GM10847 (cell line): ENCODE data around the gene GALT.

ENCODE experiments used
- POLR2A ChIP-seq: IDR thresholded peaks from 2 replicates; pipeline ENCODE4 v1.6.1; 2011; ENCODE audit not compliant: insufficient read length; ENCODE audit errors: extremely low read depth

Gene GALT

DNA sequence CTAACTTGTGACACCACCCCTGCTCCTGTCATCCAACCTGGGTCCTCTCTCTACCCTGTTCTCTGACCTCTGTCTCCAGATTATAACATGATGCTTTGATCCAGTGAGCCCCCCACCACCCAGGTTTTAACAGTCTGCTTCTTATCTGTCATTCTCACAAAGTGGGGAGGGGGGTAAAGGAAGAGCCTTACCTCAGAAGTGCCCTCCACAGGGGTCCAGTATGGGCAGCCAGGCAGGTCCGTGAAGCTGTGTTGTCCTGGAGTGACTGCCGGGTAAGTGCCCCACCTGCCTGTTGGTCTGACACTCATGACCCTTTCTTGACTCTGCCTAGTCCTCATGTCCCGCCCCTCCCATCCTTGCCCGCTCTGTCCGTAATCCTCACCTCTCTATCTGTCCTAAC, 8.9 kb downstream of the GALT start:
- TF ChIP-seq POLR2A, result no peak

DNA sequence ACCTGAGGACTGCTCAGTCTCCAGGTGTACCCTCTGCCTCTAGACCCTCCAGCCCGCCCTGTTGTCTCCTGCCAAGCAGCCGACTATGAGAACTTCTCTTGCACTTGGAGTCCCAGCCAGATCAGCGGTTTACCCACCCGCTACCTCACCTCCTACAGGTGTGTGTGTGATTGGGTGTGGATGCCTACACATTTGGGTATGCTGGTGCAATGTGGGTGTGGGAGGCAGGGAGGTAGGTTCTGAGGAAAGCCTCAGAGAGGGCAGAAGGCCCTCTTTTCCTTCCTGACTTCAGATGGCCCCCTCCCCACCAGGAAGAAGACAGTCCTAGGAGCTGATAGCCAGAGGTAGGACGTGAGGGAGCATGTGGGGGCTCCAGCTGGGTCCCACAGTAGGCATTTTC, 10.5 kb downstream of the GALT start:
- TF ChIP-seq POLR2A, result no peak

DNA sequence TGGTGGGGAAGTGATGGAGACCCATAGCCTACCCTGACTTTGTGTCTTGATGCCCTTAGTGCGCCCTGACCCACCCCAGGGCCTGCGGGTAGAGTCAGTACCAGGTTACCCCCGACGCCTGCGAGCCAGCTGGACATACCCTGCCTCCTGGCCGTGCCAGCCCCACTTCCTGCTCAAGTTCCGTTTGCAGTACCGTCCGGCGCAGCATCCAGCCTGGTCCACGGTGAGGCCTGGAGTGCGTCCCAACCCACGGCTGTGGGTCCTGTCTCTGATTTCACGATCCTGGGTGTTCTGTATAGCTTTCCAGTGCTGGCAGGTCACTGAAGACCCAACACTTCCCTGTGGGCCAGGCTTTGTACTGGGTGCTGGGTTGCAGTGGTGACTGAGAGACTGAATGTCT, 12.0 kb downstream of the GALT start:
- TF ChIP-seq POLR2A, result no peak

DNA sequence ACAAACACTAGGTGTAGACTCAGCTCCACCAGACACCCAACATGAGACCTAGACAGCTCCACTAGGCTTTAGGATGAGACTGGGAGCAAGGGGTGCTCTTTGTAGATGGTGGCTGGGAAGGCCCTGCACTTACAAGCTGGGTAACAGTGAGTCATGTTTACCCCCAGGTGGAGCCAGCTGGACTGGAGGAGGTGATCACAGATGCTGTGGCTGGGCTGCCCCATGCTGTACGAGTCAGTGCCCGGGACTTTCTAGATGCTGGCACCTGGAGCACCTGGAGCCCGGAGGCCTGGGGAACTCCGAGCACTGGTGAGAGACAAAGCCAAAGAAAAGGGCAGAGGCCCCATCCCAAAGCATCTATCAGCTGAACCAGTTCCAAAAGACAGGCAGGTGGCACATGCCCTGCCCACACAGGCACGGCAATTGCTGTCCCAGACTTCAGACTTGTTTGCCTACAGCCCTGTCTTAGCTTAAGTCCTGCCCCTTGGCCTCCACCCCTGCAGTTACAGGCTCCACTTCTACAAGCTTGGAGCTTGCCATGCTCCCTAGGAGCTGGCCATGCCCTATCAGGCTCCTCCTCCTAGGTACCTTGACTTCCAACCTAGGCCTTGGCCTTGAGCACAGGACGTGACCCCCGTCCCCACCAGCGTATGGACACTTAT, 13.2 kb downstream of the GALT start:
- TF ChIP-seq POLR2A, result no peak

DNA sequence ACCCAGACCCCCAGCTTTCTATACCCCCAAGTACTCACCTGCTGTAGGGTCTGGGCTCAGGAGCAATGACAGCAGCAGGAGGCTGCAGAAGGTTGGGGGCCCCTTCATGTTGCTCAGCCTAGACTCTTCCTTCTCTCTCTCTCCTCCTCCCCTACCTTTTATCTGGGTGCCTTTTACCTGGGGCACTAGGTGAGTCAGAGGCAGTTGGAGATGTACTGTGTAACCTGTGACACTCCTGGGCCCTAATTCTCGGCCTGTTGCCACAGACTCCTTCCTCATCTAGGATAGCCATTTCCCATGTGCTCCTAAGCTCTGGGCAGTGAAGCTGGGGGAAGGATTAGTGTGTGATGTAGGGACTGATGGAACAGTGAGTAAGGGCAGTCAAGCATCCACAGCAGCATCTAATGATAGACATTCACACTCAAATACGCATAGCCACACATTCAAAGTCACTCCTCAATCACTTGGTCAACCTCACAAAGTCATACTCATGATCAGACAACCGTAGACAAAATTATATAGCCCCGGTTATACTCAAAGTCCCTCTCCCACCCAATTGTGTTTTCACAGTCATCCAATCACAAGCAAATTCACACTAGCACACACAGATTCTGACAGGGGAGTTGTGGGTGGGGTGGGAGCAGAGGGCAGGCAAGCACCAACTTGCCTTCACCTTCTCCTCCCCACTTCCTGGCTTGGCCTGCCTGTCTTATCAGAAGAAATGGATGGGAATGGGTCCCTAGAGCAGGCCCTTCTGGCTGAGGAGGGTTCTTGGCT, 16.2 kb downstream of the GALT start, which contains the start of gene CCL27:
TSS of gene CCL27 (minus strand) at position 132 of the 777 bp plus-strand sequence. CDS start at position 108, 24 bp downstream.
- TF ChIP-seq POLR2A, result no peak

DNA sequence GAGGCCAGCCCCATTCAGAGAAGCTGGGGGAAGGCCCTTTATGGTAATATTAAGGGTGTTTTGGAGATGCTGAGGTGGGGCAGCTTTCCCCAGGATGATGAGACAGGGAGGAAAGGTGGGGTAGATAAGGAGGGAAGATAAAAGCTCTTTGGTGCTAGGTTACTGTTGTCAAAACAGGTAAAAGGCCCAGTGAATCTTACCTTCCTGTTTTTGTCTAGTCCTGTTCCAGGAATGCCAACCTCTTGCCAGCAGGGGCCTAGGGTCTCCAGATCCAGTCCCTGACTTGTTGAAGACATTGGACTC, 16.8 kb downstream of the GALT start:
- TF ChIP-seq POLR2A, result no peak

DNA sequence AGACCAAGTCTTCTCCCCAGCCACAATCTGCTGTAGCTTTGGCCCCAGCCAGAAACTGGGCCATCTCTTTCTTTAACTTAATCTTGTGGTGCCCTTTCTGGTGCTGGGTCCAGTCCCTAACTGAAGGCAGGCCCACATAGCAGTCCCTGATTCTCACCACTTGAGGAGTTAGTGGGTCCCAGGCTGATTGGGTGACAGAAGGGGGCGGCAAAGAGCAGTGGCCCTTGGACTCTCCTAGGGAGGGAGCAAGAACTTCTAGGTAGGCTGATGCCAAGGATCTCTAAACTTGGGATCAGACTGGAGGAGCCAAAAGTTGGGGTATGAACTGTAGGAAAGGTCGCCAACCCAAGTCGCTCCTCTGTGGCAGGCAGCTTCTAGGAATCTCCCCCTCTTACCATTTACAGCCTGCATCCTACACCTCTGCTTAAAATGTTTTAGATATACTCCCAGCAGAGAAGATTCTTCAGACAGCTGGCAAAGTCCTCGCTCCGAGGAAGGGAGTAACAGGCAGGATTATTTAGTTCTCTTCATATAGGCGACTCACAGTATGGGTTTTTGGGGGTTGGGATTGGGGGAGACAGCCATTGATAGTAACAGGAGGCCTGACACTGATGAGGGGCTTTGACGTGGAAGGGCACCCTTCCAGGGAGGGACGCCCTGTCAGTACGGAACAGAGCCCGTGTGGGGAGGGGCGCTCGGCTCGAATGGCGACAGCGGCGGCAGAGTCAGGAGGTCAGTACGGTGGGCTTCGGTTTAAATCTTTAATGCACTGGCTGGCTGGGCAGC, 18.0 kb downstream of the GALT start:
- no peak for TF ChIP-seq POLR2A

DNA sequence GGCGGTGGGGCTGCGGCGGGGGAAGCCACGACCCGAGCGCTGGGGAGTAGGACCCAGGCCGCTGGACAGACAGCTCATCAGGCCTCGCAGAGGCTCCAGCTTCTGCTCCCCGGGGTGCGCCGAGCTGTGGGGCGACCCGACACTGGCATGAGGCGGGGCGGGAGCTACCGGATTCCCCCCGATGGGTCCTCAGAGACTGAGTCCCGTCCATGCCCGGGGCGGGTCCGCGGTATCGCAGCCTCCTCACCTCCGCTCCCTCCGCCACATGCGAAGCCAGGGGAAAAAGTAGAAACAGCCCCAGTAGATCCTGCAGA, 18.5 kb downstream of the GALT start:
- no peak for TF ChIP-seq POLR2A

DNA sequence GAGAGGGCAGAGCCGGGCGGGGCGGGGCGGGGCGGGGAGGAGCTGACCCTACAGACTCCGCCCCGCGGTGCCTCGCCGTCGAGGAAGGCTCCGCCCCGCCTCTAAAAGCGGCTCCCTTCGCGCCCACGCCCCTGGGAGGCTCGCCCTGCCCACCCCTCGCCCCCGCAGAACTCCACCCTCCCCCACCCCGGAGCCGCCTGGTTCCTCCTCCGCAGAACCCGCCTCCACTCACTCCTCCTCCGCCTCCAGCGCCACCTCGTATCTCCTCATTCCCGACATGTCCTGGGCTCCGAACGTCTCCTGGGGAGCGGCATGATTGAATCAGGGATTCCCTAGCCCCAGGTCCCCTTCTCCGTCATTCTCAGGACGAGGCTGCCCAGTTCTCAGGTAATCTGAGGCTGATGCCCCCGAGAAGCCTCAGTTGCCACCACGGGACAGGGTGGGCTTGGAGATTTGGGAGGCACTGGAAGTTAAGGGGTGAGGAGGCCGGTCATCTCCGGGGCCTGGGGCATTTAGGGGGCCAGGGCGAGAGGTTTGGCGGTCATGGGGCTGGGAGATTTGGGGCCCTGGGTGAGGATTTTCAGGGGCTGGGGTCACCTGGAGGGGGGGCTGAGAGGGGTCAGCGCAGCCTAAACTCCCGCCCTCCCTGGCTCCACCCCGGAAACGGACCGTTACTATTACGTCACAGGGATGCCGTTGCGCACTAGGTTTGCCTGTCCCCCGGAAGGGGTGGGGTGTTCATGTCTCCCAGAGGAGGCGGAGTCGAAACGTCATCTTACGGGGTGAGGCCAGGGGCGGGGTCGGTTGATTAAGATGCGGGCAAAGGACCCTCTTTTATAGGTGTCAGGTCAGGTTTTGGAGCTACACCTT, 19.1 kb downstream of the GALT start:
- no peak for TF ChIP-seq POLR2A

DNA sequence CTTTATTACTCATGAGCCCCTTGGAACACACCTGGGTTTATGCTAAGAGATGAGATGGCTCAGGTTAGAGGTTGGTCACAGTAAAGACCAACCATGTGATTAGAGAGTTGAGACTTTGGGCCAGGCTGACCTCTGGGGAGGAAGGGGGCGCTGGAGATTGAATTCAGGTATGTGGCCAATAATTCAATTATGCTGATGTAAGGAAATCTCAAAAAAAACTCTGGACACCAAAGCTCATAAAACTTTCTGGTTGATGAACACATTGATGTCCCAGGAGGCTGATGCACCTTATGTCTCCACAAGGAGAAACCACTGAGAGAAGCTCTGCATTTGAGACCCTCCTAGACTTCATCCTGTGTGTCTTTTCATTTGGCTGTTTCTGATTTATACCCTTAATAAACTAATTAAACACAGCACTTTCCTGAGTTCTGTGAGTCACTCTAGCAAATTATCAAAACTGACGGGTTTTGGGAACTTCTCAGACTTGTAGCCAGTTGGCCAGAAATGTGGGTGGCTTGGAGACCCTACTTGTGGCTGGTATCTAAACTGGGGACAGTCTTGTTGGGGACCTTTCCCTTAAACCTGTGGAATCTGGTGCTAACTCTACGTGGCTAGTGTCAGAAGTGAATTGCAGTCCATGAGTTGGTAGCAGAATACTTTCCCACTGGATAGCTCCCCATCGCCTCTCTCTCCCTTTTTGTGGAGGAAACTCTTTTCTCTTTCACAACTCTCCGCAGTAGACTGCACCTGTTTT, 23.5 kb downstream of the GALT start:
- no peak for TF ChIP-seq POLR2A

DNA sequence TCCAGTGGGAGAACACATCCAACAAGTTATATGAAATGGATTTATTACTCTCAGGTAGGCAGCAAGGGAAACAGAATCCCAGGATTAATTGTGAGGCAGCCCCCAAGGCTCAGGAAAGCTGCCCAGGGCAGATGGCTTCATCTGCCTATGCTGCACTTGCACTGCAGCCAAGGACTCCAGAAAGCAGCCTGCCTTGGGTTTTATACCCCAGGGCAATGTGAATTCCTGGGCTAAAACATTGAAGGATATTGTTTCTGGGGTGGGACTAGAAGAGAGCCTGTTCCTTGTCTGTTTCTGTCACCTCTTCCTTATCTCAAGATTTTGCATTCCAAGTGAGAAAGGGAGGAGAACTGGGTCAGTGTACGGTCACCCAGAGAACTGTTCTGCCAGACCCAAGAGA, 24.8 kb downstream of the GALT start:
- no peak for TF ChIP-seq POLR2A

DNA sequence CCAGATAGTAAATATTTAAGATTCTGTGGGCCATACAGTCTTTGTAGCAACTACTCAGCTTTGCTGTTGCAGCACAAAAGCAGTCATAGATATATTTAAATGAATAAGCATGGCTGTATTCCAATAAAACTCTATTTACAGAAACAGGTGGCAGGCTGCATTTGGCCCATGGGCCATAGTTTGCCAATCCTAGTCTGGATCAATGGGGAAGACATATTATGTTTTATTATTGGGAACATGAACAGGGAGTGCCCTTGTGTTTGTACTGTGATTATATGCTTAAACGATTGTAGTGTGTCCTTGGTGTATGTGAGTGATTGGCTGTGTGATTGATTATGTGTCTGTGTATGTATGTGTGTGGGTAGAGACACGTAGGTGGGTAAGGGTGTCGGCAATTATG, 28.0 kb downstream of the GALT start:
- no peak for TF ChIP-seq POLR2A

DNA sequence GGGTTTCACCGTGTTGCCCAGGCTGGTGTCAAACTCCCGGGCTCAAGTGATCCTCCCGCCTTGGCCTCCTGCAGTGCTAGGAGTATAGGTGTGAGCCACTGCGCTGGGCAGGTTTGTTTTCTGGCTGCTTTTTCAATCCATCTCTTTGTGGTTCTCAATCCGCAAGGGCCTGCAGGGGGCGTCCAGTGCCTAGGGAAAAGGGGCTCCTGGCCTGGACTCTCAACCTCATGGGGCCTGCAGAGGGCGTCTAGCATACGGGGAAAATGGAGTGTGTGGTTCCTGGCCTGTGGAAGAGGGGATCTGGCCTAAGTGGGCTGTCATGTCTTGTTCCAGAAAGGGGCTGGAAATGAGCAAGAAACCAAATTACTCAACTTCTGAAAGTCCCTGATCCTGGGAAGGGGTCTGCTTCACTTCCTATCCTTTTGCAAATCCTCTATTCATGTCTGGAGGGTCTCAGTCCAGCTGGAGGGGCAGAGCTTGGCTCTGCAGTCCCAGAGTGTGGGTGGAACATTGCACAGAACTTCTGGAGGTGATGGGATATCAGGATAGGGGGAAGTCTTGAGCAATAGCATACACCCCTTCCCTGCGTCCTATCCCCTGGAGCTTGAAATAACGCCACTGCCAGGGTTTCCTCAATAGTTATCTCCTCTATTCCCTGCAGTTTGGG, 28.7 kb downstream of the GALT start:
- TF ChIP-seq POLR2A, result no peak

DNA sequence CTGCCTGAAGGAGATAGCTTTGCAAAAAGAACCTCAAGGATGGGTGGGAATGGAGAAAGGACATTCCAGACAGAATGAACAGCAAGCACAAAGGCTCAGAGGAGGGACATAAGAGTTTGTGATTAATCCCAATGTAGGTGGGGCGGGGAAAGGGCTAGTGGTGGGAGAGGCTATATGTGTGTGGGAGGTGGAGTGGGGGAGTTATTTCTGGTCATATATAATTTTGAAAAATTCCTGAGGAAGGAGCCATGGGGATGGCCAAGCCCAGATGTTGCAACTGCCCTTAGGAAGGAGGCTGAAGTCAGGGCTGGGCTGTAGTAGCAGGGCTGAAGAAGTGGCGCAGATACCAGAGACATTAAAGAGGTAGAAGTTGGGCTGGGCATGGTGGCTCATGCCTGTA, 29.4 kb downstream of the GALT start:
- TF ChIP-seq POLR2A, result no peak
